HG02610 (cell line): ENCODE results near the gene PDIA5.
"Not testable (repeated sequence)": the region's sequence is repeated elsewhere in the genome, so short reads cannot be mapped to it uniquely, and the experiment has no call there.

Source experiments
- ATAC-seq: cut with Tn5 transposase; IDR thresholded peaks from one replicate; pipeline ENCODE4 v1.9.1; 2021; ENCODE audit warnings: mild to moderate bottlenecking, moderate library complexity; ENCODE audit not compliant: unreplicated experiment

PDIA5 gene

GRCh38 chr3:123112232-123112631 is 45.4 kb downstream of the PDIA5 start:
- no peak for ATAC-seq

GRCh38 chr3:123112656-123113055 is 45.8 kb downstream of the PDIA5 start:
- ATAC-seq, result not testable (repeated sequence)

GRCh38 chr3:123113889-123114450 is 47.1 kb downstream of the PDIA5 start:
- ATAC-seq, result no peak

DNA sequence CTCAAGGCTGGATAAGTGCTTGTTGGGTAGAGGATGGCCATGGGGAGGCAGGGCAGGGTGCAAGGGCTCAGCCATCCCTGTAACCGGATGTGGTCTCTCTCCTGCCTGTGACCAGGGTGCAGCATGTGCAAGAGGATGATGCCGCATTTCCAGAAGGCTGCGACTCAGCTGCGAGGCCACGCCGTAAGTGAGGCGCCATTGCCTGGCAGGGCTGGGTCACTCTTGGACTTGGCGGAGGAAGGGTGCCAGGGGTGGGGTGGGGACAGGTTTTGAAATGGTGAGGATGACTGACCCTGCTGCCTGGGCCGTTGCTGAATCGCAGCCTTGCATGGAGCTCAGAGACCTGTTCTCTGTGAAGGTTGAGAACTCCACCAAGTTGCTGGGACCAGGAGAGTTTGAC is 49.3 kb downstream of the PDIA5 start:
- no peak for ATAC-seq

DNA sequence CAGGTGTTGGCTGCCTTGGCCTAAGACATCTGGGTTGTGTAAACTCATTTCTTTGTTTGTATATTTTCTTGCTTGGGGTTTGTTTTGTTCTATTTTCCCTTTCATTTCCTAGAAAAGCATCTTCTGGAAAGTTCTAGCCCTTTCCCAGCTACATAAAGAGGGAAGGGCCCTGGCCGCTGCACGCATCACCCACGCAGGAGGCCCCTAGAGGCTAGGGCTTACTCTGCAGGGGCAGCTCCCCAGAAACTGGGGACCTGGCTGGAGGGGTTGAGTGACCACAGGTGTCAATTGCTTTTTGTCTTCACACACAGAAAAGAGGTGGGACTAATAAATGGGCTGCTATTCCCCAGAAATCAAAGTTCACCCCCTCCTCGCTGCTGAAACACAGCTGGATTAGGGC is 52.6 kb downstream of the PDIA5 start:
- no peak for ATAC-seq

DNA sequence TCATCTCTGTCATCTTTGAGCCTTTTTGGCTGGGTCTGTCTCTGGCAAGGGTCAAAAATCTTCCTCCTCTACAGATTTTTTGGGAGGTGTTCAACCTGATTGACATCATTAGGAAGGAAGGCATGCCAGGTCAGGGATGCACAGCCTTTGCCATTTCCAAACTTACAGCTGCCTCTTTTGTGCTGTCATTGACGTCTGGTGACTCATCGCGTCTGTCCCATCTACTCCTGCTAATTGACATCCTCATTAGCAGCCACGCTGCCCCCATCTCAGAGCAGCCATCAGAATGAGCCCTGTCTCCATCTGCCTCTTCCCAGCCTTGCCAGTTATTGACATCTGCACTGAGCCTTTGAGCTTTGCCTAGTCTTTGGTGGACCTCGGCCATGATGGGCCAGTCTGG is 53.0 kb downstream of the PDIA5 start:
- no peak for ATAC-seq

- no peak for ATAC-seq
Measured at GRCh38 chr3:123120573-123120972, 53.7 kb downstream of the PDIA5 start.

GRCh38 chr3:123122057-123122456 is 55.2 kb downstream of the PDIA5 start:
- no peak for ATAC-seq

GRCh38 chr3:123122525-123123315 is 55.9 kb downstream of the PDIA5 start:
- no peak for ATAC-seq

DNA sequence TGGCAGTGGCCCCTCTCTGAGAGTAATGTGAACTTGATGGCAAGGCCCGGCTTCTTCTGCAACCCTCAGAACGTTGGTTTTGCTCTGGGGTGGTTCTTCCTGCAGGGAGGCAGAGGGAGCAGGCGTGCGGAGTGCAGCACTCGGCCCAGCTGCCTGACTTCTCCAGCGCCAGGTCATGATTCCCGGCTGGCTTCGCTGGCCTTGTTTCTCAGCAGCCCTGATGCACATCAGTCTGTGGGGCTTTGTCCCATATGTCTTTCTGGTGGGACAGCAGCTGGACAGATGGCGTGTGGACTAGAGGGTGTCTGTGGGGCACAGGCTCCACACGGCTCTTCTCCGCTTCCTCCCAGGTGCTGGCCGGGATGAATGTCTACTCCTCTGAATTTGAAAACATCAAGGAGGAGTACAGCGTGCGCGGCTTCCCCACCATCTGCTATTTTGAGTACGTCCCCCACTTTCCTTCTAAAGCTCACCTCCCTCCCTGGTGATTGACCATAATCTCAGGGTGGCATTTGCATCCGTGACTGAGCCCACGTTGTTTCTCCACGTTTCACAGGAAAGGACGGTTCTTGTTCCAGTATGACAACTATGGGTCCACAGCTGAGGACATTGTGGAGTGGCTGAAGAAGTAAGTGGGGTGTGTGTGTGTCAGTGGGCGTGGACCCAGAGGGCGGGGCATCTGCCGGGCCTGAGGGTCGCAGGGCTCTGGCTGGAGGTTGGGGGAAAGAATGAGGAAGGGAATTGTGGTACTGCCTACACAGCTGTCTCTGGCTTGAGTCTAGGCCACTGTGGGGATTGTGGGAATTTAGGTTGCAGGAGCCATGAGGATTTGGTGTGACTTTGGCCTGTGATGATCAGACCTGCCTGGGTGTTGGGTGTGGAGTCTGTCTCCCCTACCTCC is 57.1 kb downstream of the PDIA5 start:
- ATAC-seq, result no peak

DNA sequence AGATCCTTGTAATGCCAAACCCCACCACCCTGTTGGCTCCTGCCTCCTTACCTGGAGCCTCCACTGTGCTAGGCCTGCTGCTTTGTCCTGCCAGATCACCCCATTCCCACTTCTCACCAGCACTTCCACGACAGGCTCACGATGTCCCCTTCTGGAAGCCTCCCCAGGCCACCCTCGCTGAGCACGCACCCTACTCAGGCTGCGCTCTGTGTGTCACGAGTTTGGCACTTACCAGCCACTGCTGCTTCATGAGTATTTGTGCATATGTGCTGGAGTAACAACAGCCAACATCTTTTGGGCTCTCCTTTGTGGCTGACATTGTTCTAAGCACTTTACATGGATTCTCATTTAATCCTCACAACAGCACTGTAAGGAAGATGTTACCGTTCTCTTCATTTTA is 58.1 kb downstream of the PDIA5 start:
- ATAC-seq, result no peak

- no peak for ATAC-seq
Measured at GRCh38 chr3:123126031-123126430, 59.2 kb downstream of the PDIA5 start.

- no peak for ATAC-seq
Measured at GRCh38 chr3:123126653-123127052, 59.8 kb downstream of the PDIA5 start.

GRCh38 chr3:123129092-123129491 is 62.3 kb downstream of the PDIA5 start:
- ATAC-seq, result no peak

DNA sequence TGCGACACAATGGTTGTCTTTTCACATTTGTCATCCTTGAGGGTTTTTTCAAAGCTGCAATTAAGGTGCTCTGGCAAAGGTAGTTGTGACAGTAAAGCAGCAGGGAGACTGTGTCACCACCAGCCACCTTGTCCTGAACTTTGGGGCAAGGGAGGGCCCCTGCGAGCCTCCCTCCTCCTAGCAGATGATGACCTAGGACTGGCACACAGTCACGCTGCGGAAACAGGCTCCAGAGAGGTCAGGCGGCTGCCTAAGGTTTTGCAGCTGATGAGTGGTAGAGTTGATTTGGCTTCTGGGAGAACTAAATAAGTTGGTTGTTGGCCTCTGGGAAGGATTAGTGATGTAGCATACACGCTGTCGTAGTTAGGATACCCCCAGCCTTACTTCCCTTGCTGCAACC is 62.7 kb downstream of the PDIA5 start:
- ATAC-seq, result no peak

GRCh38 chr3:123130079-123130750 is 63.4 kb downstream of the PDIA5 start:
- ATAC-seq, result no peak

DNA sequence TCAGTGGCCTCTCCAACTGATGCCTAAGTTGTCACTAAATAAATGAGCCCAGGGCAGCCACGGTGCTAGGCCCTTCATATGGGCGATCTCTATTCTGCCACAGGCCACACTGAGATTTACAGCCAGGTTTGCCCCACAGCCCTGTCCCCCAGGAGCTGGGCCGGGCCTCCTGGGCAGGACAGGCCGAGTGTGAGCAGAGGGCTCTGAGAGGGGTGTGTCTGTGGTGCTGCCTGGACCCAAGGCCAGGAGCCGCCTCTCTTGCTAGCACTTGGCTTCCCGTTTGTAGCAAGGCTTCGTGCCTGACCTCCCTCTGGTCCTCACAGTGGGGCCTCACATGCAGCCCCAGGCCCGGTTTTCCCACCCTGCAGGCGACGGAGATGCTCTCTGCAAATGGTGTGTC is 67.8 kb downstream of the PDIA5 start:
- ATAC-seq, result no peak

GRCh38 chr3:123137001-123137400 is 70.2 kb downstream of the PDIA5 start:
- no peak for ATAC-seq

DNA sequence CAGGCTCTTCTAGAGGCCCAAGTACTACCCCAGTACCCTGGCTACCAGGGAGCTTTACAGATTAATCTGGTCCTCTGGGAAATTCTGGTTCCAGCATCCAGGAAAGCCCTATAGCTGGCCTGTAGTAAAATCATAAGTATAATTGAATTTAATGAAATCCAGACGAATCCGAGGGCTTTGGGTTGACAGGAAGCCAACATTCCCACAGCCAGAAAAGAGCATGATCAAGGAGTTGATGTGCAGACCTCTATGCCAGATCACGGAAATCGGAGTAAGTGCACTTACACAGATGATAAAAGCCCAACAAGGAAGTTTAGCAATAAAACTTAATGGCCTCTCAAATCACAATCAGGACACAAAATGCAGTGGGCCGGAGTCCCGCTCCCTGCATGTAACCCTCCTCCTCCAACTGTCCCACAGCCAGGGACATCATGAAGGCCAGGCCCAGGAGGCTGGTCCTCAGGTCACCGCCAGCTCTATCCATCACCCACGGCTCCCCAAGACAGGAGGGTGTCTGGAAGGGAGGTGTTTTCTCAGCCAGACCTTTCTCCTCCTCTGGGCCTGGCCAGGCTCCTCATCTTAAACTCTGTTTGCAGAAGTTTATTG is 72.1 kb downstream of the PDIA5 start:
- ATAC-seq, result no peak

GRCh38 chr3:123139522-123139921 is 72.7 kb downstream of the PDIA5 start:
- ATAC-seq, result no peak

GRCh38 chr3:123140550-123140949 is 73.7 kb downstream of the PDIA5 start:
- ATAC-seq, result no peak
